Measurements from ENCODE around the gene PLCB1.

PLCB1 gene

DNA sequence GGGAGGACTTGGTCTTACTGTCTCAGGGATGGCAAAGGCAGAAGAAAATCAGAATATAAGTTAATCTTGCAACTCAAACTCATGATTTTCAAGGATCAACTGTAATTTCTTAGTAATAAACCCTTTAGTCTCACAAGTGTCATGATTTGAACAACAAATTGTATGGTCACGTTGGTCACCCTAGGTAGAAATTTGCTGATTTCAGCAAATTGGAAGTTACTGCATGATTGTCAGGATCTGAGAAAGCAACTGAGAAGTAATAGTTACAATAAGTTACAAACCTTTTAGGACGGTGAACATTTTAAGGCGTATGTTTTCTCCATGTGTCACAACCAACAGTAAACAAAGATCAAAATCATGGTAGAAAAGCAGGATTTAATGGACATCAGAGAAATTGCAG is 375.2 kb downstream of the PLCB1 start:
- no peak for TF ChIP-seq CTCF (IDR thresholded peaks at IDR 0.05; ENCODE audit: low read depth, low read length)

DNA sequence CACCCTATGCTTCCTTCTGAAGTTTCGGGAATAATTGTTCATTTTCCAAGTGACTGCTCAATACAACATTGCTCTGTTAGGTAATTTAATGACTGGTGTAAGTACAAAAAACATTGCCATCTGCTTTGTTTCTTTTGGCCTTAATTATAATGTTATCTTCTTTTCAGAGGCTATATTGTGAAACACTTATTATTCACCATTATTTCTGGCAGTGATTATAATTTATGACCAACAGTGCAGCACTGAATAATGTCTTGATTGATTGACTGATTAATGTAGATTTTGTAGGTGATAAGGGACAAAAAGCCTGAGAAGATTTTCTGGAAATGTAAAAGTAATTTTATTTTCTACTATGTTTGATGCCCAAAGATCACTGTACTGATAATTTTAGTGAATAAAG is 377.7 kb downstream of the PLCB1 start:
- DNase-seq (ENCODE audit: low read depth in 2 of 2), result peak; percentile 38 to 46
- H3K4me3 ChIP-seq (replicated peaks in 1 of 2; ENCODE audit: low read depth in 2 of 2, low read length in 2 of 2), result no peak overlapping the region
- no peak for TF ChIP-seq CTCF (IDR thresholded peaks at IDR 0.05; ENCODE audit: low read depth, low read length)

More for the DNA sequence above, 375.2 kb downstream of the PLCB1 start:
- no peak for DNase-seq (ENCODE audit: low read depth in 2 of 2)
- H3K4me3 ChIP-seq (replicated peaks in 1 of 2; ENCODE audit: low read depth in 2 of 2, low read length in 2 of 2), result no peak overlapping the region

GRCh38 chr20:8510808-8511207 is 378.7 kb downstream of the PLCB1 start:
- TF ChIP-seq CTCF (IDR thresholded peaks at IDR 0.05; ENCODE audit: low read depth, low read length), result no peak
- no peak overlapping the region for H3K4me3 ChIP-seq (replicated peaks in 1 of 2; ENCODE audit: low read depth in 2 of 2, low read length in 2 of 2)
- DNase-seq (ENCODE audit: low read depth in 2 of 2), result no peak

DNA sequence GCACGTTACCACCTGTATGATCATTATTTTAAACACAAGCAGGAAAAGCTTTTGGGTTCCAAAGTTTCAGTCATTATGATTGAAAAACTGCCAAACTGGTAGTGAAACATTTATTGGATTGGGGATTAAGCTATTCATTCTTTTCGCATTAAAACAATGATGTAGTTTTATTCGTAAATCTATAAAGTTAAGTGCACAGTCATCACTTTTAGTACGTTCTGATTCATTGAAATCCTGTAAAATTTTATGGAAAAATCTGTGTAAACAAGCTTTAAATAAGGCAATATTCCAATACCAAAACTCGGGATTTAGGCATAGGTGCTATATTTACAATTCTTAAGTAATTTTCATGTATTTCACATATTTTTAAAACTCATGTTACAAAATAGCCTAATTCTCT is 379.9 kb downstream of the PLCB1 start:
- DNase-seq (ENCODE audit: low read depth in 2 of 2), result no peak
- no peak for TF ChIP-seq CTCF (IDR thresholded peaks at IDR 0.05; ENCODE audit: low read depth, low read length)
- H3K4me3 ChIP-seq (replicated peaks in 1 of 2; ENCODE audit: low read depth in 2 of 2, low read length in 2 of 2), result no peak overlapping the region

DNA sequence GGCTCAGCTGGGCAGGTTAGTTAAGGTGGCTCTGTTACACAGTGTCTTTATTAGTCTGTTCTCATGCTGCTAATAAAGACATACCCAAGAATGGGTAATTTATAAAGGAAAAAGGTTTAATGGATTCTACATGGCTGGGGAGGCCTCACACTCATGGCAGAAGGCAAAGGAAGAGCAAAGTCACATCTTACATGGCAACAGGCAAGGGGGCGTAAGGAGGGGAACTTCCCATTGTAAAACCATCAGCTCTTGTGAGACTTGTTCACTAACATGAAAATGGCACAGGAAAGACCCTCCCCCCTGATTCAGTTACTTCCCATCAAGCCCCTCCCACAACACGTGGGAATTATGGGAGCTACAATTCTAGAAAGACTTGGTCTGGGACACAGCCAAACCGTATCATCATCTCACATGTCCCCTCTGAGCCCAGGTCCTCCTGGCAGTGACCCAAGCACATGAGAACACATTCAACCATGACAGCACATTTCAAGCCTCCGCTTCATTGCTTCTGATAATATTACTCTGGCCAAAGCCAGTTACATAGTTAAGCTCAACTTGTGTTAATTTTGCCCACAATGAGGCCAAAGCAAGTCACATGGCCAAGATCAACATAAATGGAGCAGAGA is 383.9 kb downstream of the PLCB1 start:
- no peak for DNase-seq (ENCODE audit: low read depth in 2 of 2)
- TF ChIP-seq CTCF (IDR thresholded peaks at IDR 0.05; ENCODE audit: low read depth, low read length), result no peak
- no peak overlapping the region for H3K4me3 ChIP-seq (replicated peaks in 1 of 2; ENCODE audit: low read depth in 2 of 2, low read length in 2 of 2)

GRCh38 chr20:8518878-8519277 is 386.8 kb downstream of the PLCB1 start:
- no peak for TF ChIP-seq CTCF (IDR thresholded peaks at IDR 0.05; ENCODE audit: low read depth, low read length)
- DNase-seq (ENCODE audit: low read depth in 2 of 2), result no peak
- H3K4me3 ChIP-seq (replicated peaks in 1 of 2; ENCODE audit: low read depth in 2 of 2, low read length in 2 of 2), result no peak overlapping the region

DNA sequence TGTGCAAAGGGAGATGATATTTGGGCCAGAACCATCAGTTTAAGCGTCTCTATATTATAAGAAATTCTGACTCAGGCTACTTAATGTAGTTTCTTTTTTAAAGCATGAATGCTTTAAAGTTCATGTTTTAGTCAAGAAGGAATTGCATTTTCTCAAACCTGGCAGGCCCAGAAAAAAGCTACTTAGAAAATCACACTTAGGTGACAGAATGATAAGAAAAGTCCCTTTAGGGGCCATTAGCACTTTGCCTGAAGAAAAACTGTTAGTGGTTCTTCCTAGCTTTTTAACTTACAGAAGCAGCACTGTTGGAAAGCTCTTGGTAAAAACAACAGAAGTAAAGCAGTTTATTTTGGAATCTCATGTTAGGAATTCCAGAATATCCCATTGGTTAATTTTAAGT is 387.8 kb downstream of the PLCB1 start:
- no peak for DNase-seq (ENCODE audit: low read depth in 2 of 2)
- H3K4me3 ChIP-seq (replicated peaks in 1 of 2; ENCODE audit: low read depth in 2 of 2, low read length in 2 of 2), result no peak overlapping the region
- no peak for TF ChIP-seq CTCF (IDR thresholded peaks at IDR 0.05; ENCODE audit: low read depth, low read length)
